HL-60 (cell line): Measurements from ENCODE around the gene PSMB5.

Experiments
- DNase-seq, 2 experiments: peaks; one replicate each; pipeline ENCODE4 v3.0.0-alpha.2; 2010 to 2020; ENCODE audit warnings: low read depth in 1 of 2, low spot score in 1 of 2
- H3K27ac ChIP-seq: fragments of 250-450 bp; sonication (Bioruptor Pico); replicated peaks from 2 replicates; pipeline ENCODE4 v1.5.1; 2020; ENCODE audit warnings: mild to moderate bottlenecking, moderate library complexity
- H3K27me3 ChIP-seq: fragments of 250-450 bp; sonication (Bioruptor Pico); 2 replicates; pipeline ENCODE4 v1.5.1; 2021; ENCODE audit warnings: mild to moderate bottlenecking, moderate library complexity; ENCODE audit not compliant: insufficient read depth, poor library complexity, severe bottlenecking
- H3K4me3 ChIP-seq: replicated peaks from 2 replicates; pipeline ENCODE4 v1.5.1; 2011; ENCODE audit warnings: mild to moderate bottlenecking, control low read depth, low read length; ENCODE audit not compliant: insufficient read depth
- CTCF ChIP-seq: IDR thresholded peaks from one replicate; pipeline ENCODE4 v1.5.1; 2011; ENCODE audit warnings: low read length, control low read depth, inconsistent platforms; ENCODE audit not compliant: insufficient read depth
- GABPA ChIP-seq: IDR thresholded peaks from 2 replicates; pipeline ENCODE4 v1.6.1; 2012; ENCODE audit warnings: low read depth
- POLR2AphosphoS5 ChIP-seq: IDR thresholded peaks from 2 replicates; pipeline ENCODE4 v1.6.1; 2012; ENCODE audit warnings: low read depth
- SPI1 ChIP-seq: IDR thresholded peaks from 2 replicates; pipeline ENCODE4 v1.6.1; 2012; ENCODE audit warnings: low read depth, mild to moderate bottlenecking, borderline replicate concordance
- TF ChIP-seq, protein P1 (sequence below): IDR thresholded peaks from 2 replicates; pipeline ENCODE4 v1.6.1; 2012; ENCODE audit warnings: low read depth; ENCODE audit not compliant: insufficient replicate concordance

The PSMB5 gene

DNA sequence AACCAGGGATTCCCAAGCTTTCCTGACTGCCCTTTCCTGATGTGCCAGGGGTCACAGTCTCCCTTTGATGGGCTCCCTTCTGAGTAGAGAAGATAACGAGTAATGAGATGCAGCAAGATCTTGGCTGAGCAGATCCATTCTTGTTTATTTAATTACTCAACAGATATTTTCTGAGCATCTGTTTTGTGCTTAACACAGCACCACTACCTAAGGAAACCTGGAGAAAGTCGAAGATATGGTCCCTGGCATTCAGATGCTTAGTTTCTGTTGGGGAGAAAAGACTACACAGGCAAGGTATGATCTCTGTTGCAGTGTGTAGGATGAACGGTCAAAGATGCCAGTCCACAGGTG lies 56.2 kb downstream of the PSMB5 start:
- H3K4me3 ChIP-seq: no peak overlapping the region
- TF ChIP-seq CTCF: no peak
- no peak for TF ChIP-seq GABPA
- TF ChIP-seq SPI1: no peak
- TF ChIP-seq, protein P1, sequence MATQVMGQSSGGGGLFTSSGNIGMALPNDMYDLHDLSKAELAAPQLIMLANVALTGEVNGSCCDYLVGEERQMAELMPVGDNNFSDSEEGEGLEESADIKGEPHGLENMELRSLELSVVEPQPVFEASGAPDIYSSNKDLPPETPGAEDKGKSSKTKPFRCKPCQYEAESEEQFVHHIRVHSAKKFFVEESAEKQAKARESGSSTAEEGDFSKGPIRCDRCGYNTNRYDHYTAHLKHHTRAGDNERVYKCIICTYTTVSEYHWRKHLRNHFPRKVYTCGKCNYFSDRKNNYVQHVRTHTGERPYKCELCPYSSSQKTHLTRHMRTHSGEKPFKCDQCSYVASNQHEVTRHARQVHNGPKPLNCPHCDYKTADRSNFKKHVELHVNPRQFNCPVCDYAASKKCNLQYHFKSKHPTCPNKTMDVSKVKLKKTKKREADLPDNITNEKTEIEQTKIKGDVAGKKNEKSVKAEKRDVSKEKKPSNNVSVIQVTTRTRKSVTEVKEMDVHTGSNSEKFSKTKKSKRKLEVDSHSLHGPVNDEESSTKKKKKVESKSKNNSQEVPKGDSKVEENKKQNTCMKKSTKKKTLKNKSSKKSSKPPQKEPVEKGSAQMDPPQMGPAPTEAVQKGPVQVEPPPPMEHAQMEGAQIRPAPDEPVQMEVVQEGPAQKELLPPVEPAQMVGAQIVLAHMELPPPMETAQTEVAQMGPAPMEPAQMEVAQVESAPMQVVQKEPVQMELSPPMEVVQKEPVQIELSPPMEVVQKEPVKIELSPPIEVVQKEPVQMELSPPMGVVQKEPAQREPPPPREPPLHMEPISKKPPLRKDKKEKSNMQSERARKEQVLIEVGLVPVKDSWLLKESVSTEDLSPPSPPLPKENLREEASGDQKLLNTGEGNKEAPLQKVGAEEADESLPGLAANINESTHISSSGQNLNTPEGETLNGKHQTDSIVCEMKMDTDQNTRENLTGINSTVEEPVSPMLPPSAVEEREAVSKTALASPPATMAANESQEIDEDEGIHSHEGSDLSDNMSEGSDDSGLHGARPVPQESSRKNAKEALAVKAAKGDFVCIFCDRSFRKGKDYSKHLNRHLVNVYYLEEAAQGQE: no peak
- no peak for TF ChIP-seq POLR2AphosphoS5
- DNase-seq: no peak
- peaks cover 11% of the 10 kb centered on the region for H3K27me3 ChIP-seq
- no peak overlapping the region for H3K27ac ChIP-seq

DNA sequence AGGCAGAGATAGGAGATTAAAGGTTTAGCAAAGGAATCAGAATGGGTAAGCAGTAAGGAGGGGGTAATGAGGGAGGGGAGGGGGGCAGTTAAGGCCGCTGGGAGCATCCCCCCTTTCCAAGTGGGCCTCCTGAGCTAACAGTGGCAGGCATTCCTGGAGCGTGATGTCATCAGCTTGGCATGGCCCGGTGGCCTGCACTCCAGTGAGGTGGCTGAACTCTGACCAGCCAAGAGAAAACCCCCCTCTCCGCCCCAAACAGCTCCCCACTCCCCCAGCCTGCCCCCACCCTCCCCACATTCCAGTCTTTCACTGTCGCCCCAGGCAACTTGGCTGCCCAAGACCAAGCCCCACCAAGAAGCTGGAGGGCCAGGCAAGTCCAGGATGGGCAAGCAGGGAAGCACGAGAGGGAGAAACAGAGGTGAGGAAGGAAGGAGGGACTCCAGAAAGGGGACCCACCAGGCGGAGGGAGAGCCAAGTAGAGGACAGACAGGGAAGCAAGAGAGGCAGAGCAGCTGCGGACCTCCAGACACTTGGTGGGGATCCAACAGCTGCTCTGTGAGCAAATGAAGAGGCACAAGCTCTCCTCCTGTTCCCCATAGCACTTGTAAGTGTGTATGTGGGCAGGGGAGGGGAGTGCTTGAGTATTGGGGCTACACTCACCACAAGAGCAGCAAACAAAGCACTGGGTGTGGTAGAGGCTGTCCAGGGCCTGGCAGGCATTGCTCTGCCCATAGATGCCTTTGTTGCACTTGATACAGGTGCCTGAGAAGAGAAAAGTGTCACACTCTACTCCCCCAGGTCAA lies 56.8 kb downstream of the PSMB5 start:
- no peak for TF ChIP-seq GABPA
- no peak for TF ChIP-seq SPI1
- no peak for TF ChIP-seq POLR2AphosphoS5
- no peak overlapping the region for H3K27ac ChIP-seq
- no peak overlapping the region for H3K4me3 ChIP-seq
- no peak for DNase-seq
- peaks cover 11% of the 10 kb centered on the region for H3K27me3 ChIP-seq

- Histone ChIP-seq H3K27ac (no peak overlapping the region), H3K4me3 (no peak overlapping the region), H3K27me3 (peaks cover 11% of the 10 kb centered on the region)
- no peak for DNase-seq
- TF ChIP-seq CTCF (no peak), POLR2AphosphoS5 (no peak), SPI1 (no peak), GABPA (no peak)
- TF ChIP-seq, protein P1: no peak
These were observed 57.3 kb downstream of the PSMB5 start for GRCh38 chr14:22977434-22977683.

GRCh38 chr14:22976620-22977433 lies 57.9 kb downstream of the PSMB5 start:
- no peak for TF ChIP-seq CTCF
- no peak for TF ChIP-seq GABPA
- TF ChIP-seq SPI1: no peak
- TF ChIP-seq, protein P1: no peak
- no peak overlapping the region for H3K4me3 ChIP-seq
- no peak overlapping the region for H3K27ac ChIP-seq
- H3K27me3 ChIP-seq: peaks cover 8% of the 10 kb centered on the region
- peak in 1 of 2 experiments; percentile 50 for DNase-seq
